PFSK-1 (cell line): ENCODE results near the gene VTA1.

Experiments
- FOXP2 ChIP-seq: optimal IDR thresholded peaks from 2 replicates; pipeline ENCODE3; 2011; ENCODE audit warnings: borderline replicate concordance, control low read depth, inconsistent platforms; ENCODE audit not compliant: insufficient read depth; ENCODE audit errors: extremely low read length, extremely low read depth
- POLR2AphosphoS5 ChIP-seq: IDR thresholded peaks from 2 replicates; pipeline ENCODE4 v1.6.1; 2012; ENCODE audit warnings: low read depth, mild to moderate bottlenecking, control low read depth, low read length, moderate library complexity
- REST ChIP-seq, 2 experiments: IDR thresholded peaks; 2 replicates each; pipeline versions ENCODE4 v1.6.1 to v1.8.0; 2011 to 2012; ENCODE audit warnings: low read depth in 2 of 2, low read length in 2 of 2, control low read depth in 1 of 2, inconsistent platforms in 1 of 2, mild to moderate bottlenecking in 1 of 2, moderate library complexity in 1 of 2; ENCODE audit not compliant: insufficient read depth in 1 of 2
- SIN3A ChIP-seq: IDR thresholded peaks from 2 replicates; pipeline ENCODE4 v1.6.1; 2012; ENCODE audit warnings: mild to moderate bottlenecking, low read length, moderate library complexity, borderline replicate concordance; ENCODE audit not compliant: insufficient read depth
- TAF1 ChIP-seq: IDR thresholded peaks from 2 replicates; pipeline ENCODE4 v1.6.1; 2012; ENCODE audit warnings: low read length, control low read depth, borderline replicate concordance; ENCODE audit not compliant: insufficient read depth

VTA1 gene

GRCh38 chr6:142210606-142211005 lies 63.5 kb downstream of the VTA1 start:
- no peak for TF ChIP-seq POLR2AphosphoS5
- no peak for TF ChIP-seq SIN3A
- no peak for TF ChIP-seq FOXP2
- no peak for TF ChIP-seq TAF1
- no peak for TF ChIP-seq REST (IDR thresholded peaks at IDR 0.05; ENCODE audit: insufficient read depth in 1 of 2, low read depth in 2 of 2, low read length in 2 of 2)

DNA sequence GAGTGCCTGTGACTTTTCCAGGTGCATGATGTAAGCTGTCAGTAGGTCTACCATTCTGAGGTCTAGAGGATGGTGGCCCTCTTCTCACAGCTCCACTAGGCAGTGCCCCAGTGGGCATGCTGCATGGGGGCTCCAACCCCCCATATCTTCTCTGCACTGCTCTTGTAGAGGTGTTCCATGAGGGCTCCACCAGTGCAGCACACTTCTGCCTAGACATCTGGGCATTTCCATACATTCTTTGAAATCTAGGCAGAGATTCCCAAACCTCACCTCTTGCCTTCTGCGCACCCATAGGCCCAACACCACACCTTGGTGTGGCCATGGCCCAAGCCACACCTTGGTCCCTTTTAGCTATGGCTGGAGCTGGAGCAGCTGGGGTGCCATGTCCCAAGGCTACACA lies 66.3 kb downstream of the VTA1 start:
- TF ChIP-seq SIN3A, result no peak

- TF ChIP-seq REST (IDR thresholded peaks at IDR 0.05; ENCODE audit: insufficient read depth in 1 of 2, low read depth in 2 of 2, low read length in 2 of 2), result no peak
- TF ChIP-seq FOXP2, result no peak
- no peak for TF ChIP-seq TAF1
- no peak for TF ChIP-seq SIN3A
- TF ChIP-seq POLR2AphosphoS5, result no peak
Measured at GRCh38 chr6:142218446-142218845, 71.4 kb downstream of the VTA1 start.

GRCh38 chr6:142222022-142222421 lies 75.0 kb downstream of the VTA1 start:
- no peak for TF ChIP-seq FOXP2
- no peak for TF ChIP-seq POLR2AphosphoS5
- no peak for TF ChIP-seq REST (IDR thresholded peaks at IDR 0.05; ENCODE audit: insufficient read depth in 1 of 2, low read depth in 2 of 2, low read length in 2 of 2)
- no peak for TF ChIP-seq SIN3A
- no peak for TF ChIP-seq TAF1

GRCh38 chr6:142223938-142224337 lies 76.9 kb downstream of the VTA1 start:
- TF ChIP-seq POLR2AphosphoS5, result no peak
- no peak for TF ChIP-seq REST (IDR thresholded peaks at IDR 0.05; ENCODE audit: insufficient read depth in 1 of 2, low read depth in 2 of 2, low read length in 2 of 2)
- TF ChIP-seq SIN3A, result no peak
- TF ChIP-seq FOXP2, result no peak
- no peak for TF ChIP-seq TAF1
